Measurements from ENCODE around the gene GPC6.

The GPC6 gene

DNA sequence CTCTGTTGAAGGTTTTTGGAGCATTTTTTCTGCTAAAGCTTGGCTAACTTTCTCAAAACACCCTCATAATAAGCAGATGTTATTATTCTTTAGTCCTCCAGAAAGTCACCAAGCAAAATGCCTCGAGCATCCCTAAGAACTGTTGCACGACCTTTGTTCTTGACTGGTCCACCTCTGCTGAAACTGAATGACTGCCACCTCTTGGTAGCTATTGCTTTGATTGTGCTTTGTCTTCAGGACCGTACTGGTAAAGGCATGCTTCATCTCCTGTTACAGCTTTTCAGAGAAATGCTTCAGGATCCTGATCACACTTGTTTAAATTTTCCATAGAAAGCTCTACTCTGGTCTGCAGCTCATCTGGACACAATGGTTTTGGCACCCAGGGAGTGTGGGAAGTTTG is 998.1 kb downstream of the GPC6 start:
- no peak overlapping the region for H3K4me3 ChIP-seq (replicated peaks; ENCODE audit: low read depth, low read length)
- no peak for DNase-seq (ENCODE audit: low read depth)
- TF ChIP-seq, protein P1, sequence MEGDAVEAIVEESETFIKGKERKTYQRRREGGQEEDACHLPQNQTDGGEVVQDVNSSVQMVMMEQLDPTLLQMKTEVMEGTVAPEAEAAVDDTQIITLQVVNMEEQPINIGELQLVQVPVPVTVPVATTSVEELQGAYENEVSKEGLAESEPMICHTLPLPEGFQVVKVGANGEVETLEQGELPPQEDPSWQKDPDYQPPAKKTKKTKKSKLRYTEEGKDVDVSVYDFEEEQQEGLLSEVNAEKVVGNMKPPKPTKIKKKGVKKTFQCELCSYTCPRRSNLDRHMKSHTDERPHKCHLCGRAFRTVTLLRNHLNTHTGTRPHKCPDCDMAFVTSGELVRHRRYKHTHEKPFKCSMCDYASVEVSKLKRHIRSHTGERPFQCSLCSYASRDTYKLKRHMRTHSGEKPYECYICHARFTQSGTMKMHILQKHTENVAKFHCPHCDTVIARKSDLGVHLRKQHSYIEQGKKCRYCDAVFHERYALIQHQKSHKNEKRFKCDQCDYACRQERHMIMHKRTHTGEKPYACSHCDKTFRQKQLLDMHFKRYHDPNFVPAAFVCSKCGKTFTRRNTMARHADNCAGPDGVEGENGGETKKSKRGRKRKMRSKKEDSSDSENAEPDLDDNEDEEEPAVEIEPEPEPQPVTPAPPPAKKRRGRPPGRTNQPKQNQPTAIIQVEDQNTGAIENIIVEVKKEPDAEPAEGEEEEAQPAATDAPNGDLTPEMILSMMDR (IDR thresholded peaks at IDR 0.05; ENCODE audit: low read length, missing control alignments), result no peak

- no peak for DNase-seq (ENCODE audit: low read depth)
- no peak overlapping the region for H3K4me3 ChIP-seq (replicated peaks; ENCODE audit: low read depth, low read length)
- TF ChIP-seq, protein P1 (IDR thresholded peaks at IDR 0.05; ENCODE audit: low read length, missing control alignments), result no peak
Observed at GRCh38 chr13:94227255-94227879, 1000.8 kb downstream of the GPC6 start.

GRCh38 chr13:94228763-94229162 is 1002.2 kb downstream of the GPC6 start:
- peak; percentile 59 for DNase-seq (ENCODE audit: low read depth)
- TF ChIP-seq, protein P1 (IDR thresholded peaks at IDR 0.05; ENCODE audit: low read length, missing control alignments), result no peak
- H3K4me3 ChIP-seq (replicated peaks; ENCODE audit: low read depth, low read length), result no peak overlapping the region

GRCh38 chr13:94232161-94232950 is 1005.7 kb downstream of the GPC6 start:
- H3K4me3 ChIP-seq (replicated peaks; ENCODE audit: low read depth, low read length), result no peak overlapping the region
- TF ChIP-seq, protein P1 (IDR thresholded peaks at IDR 0.05; ENCODE audit: low read length, missing control alignments), result no peak
- DNase-seq (ENCODE audit: low read depth), result no peak

DNA sequence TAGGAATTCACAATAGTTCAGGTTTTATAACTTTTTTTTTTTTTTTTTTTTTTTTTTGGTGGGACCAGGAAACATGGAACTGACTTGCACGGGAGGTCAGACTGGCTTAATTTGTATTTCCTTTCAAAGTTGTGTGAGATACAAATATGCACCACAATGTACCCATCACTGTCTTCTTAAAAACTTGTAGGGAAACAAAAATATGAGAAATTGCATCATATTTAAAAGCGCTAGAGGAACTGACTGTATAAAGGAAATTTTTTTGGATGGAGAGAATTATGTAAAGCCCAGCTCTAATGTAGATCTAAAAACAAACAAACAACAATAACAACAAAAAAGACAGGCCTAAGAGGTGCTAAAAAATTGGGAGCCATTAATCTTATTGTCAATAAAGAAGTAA is 1006.3 kb downstream of the GPC6 start:
- peak; percentile 56 for DNase-seq (ENCODE audit: low read depth)
- TF ChIP-seq, protein P1 (IDR thresholded peaks at IDR 0.05; ENCODE audit: low read length, missing control alignments), result no peak
- no peak overlapping the region for H3K4me3 ChIP-seq (replicated peaks; ENCODE audit: low read depth, low read length)

DNA sequence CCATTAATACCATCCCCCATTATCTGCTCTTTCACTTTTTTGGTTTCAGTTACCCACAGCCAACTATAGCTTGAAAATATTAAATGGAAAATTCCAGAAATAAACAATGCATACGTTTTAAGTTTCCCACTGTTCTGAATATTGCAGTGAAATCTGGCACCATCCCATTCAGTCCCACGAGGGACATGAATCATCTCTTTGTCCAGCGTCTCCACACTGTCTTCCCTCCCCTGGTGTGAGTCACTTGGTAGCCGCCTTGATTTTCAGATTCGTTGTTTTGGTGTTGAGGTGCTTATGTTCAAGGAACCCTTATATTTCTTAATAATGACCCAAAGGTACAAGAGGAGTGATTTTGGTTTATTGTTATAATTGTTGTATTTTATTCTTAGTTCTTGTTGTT is 1006.8 kb downstream of the GPC6 start:
- DNase-seq (ENCODE audit: low read depth), result peak; percentile 97
- TF ChIP-seq, protein P1 (IDR thresholded peaks at IDR 0.05; ENCODE audit: low read length, missing control alignments), result no peak
- H3K4me3 ChIP-seq (replicated peaks; ENCODE audit: low read depth, low read length), result no peak overlapping the region
